GM12874 (cell line): ENCODE data around the gene IL1RAPL2.

ENCODE experiments used
- TF ChIP-seq, protein P1 (sequence below): IDR thresholded peaks from 2 replicates; pipeline ENCODE4 v1.5.1; 2011; ENCODE audit warnings: low read depth, mild to moderate bottlenecking, control low read depth, low read length, moderate library complexity; ENCODE audit not compliant: insufficient read depth

IL1RAPL2 gene

DNA sequence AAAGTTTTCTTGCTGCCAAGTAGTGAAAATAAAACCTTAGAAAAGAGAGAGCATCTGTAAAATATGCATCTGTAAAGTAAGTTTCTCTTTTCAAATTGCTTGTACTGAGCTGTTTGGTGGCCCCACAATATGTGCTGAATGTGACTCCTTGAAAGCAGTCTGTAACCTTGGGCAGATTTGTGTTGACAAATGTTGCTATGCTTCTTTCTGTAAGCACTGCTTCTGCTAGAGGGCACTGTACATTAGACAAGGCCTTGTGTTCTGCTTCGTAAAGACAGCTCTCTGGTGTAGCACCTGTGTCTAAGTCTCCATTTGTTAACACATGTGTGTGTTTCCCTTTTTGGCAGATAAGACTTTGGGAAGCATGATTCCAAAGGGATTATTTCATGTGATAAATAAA is 1199.7 kb downstream of the IL1RAPL2 start:
- TF ChIP-seq, protein P1, sequence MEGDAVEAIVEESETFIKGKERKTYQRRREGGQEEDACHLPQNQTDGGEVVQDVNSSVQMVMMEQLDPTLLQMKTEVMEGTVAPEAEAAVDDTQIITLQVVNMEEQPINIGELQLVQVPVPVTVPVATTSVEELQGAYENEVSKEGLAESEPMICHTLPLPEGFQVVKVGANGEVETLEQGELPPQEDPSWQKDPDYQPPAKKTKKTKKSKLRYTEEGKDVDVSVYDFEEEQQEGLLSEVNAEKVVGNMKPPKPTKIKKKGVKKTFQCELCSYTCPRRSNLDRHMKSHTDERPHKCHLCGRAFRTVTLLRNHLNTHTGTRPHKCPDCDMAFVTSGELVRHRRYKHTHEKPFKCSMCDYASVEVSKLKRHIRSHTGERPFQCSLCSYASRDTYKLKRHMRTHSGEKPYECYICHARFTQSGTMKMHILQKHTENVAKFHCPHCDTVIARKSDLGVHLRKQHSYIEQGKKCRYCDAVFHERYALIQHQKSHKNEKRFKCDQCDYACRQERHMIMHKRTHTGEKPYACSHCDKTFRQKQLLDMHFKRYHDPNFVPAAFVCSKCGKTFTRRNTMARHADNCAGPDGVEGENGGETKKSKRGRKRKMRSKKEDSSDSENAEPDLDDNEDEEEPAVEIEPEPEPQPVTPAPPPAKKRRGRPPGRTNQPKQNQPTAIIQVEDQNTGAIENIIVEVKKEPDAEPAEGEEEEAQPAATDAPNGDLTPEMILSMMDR, result no peak

DNA sequence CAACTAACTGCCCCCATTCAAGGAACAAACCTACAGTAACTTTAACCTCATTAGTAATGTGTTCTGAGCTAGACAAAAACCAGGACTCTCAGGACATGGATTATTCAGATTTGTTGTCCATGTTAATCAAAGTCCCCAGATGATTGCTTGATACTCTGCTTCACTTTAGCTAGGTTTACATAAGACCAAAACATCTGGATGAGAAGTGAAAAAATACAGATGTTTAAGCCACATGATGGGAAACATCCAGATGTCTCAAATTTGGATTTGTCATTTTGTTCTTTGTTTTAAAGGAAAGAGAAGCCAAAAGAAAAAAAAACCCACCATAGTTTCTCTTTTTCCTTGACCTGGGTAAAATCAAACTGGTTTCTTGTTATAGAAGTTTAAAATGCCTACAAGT is 1207.8 kb downstream of the IL1RAPL2 start:
- TF ChIP-seq, protein P1, result no peak

DNA sequence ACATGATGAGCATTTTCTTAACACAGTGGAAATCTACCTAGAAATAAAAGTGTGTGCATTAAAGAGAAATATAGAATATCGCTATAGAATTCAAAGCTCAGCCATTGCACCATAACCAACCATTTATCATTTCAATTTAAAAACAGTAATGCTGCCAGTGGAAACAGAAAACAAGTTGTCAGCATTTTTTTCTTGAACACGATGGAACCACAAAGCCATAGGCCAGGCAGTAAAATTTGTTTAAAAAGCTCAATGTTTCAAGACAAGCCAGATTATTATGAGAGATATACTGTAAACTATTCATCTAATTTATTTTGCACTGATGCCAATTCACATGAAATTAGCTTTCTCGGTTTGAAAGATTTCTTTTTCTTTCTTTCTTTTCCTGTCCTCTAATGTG is 1209.7 kb downstream of the IL1RAPL2 start:
- TF ChIP-seq, protein P1, result no peak

DNA sequence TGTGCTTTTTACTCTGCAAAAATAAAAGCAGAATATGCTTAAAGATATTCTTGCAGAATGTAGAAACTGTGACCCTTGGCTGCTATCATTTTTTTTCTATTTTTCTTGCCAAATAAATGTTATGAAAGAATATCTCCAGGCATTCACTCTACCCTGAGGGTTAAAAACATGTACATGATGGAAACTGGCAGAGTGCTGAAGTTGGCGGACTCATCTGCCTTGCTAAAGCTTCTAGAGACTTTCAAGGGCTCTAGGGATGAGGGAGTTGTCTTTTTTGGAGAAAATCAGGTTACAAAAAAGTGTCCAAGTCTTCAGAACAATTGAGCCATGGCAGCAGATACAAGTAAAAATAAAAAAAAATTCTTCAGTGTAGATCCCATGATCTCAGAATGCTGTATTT is 1215.8 kb downstream of the IL1RAPL2 start:
- TF ChIP-seq, protein P1, result no peak

DNA sequence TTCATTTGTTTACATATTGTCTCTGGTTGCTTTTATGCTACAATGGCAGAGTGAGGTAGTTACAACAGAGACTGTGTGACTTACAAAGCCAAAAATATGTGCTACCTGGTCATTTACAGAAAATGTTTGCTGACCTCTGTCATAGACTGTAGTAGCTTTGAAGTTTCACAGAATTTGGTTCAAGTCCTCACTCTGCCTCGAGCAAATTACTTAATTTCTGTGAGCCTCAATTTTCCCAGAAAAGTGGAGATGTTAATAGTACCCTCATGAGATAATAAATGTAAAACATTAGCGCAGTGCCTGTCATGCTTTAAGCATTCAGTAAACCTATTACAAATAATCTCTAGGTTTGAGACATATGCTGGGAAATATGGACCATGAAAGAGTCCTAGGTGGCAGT is 1237.9 kb downstream of the IL1RAPL2 start:
- TF ChIP-seq, protein P1, result no peak

DNA sequence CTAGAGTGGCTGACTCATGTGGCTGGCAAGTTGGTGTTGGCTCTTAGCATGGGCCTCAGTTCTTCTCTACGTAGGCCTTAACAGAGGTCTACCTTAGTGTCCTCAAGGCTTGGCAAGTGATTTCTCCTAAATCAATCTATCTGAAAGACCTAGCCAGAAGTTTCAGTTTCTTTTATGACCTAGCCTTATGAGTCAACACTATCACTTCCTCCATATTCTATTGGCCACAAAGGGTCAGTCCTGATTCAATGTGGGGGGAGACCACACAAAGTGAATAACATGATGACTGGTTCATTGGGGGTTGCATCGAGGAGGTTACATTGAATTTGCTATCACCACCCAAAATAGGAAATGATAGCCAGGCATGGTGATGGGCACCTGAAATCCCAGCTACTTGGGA is 1250.5 kb downstream of the IL1RAPL2 start:
- TF ChIP-seq, protein P1, result no peak
